PFSK-1 (cell line): ENCODE measurements around the gene EXOC6B.
A peak's percentile ranks its signal among the peaks of the same experiment; 100 is the strongest.

Experiments used
- FOXP2 ChIP-seq: optimal IDR thresholded peaks from 2 replicates; pipeline ENCODE3; 2011; ENCODE audit warnings: borderline replicate concordance, control low read depth, inconsistent platforms; ENCODE audit not compliant: insufficient read depth; ENCODE audit errors: extremely low read length, extremely low read depth
- POLR2AphosphoS5 ChIP-seq: IDR thresholded peaks from 2 replicates; pipeline ENCODE4 v1.6.1; 2012; ENCODE audit warnings: low read depth, mild to moderate bottlenecking, control low read depth, low read length, moderate library complexity
- SIN3A ChIP-seq: IDR thresholded peaks from 2 replicates; pipeline ENCODE4 v1.6.1; 2012; ENCODE audit warnings: mild to moderate bottlenecking, low read length, moderate library complexity, borderline replicate concordance; ENCODE audit not compliant: insufficient read depth
- TAF1 ChIP-seq: IDR thresholded peaks from 2 replicates; pipeline ENCODE4 v1.6.1; 2012; ENCODE audit warnings: low read length, control low read depth, borderline replicate concordance; ENCODE audit not compliant: insufficient read depth
- TF ChIP-seq, protein P1 (sequence below), 2 experiments: IDR thresholded peaks; 2 replicates each; pipeline versions ENCODE4 v1.6.1 to v1.8.0; 2011 to 2012; ENCODE audit warnings: low read depth in 2 of 2, low read length in 2 of 2, control low read depth in 1 of 2, inconsistent platforms in 1 of 2, mild to moderate bottlenecking in 1 of 2, moderate library complexity in 1 of 2; ENCODE audit not compliant: insufficient read depth in 1 of 2

The EXOC6B gene

DNA sequence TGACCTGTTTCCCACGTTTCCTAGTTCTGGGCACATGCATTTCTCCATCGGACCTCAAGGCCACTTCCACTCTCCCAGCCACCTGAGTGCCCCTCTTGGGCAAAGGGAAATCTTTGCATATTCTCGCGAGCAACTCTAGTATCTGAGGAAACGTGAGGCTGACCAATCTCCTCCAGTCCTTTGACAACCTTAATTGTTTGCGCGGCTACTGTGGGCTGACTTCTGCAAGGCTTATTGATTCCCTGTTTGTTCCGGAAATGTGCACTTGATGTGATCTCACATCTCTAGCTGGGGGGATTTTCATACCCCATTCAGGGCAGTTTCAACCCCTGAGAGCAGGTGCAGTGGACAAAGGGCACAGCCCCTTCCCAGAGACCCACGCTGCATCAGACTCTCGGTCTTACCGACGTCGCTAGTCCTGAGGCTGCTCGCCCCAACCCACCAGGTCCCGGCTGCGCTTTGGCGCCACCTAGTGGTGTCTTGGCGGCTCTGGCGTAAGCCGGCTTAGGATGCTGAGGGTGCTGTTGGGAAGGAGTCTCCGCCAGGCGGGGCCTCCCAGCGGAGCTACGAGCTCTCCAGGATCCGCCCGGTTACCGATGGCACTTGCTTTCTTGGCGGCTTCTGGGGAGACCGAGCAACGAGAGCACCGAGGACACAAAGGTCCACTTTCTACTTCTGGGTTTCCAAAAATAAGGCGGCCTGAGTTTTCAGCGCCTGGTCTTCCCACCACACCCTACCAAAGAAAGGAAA lies 36.6 kb upstream of the EXOC6B start:
- TF ChIP-seq FOXP2 = peak; percentile 64
- TF ChIP-seq POLR2AphosphoS5 = no peak

GRCh38 chr2:72859831-72860262 lies 34.0 kb upstream of the EXOC6B start:
- TF ChIP-seq POLR2AphosphoS5 = no peak
- TF ChIP-seq, protein P1, sequence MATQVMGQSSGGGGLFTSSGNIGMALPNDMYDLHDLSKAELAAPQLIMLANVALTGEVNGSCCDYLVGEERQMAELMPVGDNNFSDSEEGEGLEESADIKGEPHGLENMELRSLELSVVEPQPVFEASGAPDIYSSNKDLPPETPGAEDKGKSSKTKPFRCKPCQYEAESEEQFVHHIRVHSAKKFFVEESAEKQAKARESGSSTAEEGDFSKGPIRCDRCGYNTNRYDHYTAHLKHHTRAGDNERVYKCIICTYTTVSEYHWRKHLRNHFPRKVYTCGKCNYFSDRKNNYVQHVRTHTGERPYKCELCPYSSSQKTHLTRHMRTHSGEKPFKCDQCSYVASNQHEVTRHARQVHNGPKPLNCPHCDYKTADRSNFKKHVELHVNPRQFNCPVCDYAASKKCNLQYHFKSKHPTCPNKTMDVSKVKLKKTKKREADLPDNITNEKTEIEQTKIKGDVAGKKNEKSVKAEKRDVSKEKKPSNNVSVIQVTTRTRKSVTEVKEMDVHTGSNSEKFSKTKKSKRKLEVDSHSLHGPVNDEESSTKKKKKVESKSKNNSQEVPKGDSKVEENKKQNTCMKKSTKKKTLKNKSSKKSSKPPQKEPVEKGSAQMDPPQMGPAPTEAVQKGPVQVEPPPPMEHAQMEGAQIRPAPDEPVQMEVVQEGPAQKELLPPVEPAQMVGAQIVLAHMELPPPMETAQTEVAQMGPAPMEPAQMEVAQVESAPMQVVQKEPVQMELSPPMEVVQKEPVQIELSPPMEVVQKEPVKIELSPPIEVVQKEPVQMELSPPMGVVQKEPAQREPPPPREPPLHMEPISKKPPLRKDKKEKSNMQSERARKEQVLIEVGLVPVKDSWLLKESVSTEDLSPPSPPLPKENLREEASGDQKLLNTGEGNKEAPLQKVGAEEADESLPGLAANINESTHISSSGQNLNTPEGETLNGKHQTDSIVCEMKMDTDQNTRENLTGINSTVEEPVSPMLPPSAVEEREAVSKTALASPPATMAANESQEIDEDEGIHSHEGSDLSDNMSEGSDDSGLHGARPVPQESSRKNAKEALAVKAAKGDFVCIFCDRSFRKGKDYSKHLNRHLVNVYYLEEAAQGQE (IDR thresholded peaks at IDR 0.05; ENCODE audit: insufficient read depth in 1 of 2, low read depth in 2 of 2, low read length in 2 of 2) = no peak
- TF ChIP-seq TAF1 = no peak
- no peak for TF ChIP-seq FOXP2
- TF ChIP-seq SIN3A = no peak

DNA sequence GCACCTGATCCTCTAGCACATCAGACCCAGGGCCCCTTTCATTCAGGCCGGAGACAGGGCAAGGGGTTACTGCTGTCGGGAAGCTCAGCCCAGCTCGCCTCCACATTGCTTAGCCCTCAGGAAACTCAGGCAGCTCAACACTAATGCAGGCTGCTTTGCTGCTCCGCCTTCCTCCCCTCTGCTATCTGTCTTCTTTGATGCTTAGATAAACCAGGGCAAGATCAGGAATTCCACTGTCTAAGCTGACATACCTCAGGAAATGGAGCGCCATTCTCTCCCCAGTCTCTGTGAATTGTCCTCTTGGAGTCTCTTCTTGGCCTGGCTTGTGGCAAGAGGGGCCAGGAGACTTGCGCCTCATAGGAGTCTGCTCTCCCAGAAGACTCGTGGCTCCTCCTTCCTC lies 25.5 kb upstream of the EXOC6B start:
- TF ChIP-seq, protein P1 (IDR thresholded peaks at IDR 0.05; ENCODE audit: insufficient read depth in 1 of 2, low read depth in 2 of 2, low read length in 2 of 2) = no peak
- TF ChIP-seq FOXP2 (no peak), SIN3A (no peak), POLR2AphosphoS5 (no peak), TAF1 (no peak)

DNA sequence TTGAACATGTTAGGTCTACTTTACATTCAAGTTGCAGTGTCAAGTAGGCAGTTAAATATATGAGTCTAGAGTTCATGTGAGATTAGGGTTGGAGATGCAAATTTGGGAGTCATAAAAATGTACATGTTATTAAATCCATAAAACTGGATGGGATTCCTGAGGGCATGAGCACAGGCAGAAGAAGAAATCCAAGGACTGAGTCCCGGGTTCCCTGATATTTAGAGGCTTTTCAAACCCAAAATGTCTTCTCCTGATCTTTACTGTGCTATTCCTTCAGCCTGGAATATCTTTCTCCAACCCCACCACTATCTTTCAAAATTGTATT lies 23.3 kb upstream of the EXOC6B start:
- TF ChIP-seq TAF1 = no peak
- TF ChIP-seq FOXP2 = no peak
- no peak for TF ChIP-seq POLR2AphosphoS5
- TF ChIP-seq, protein P1 (IDR thresholded peaks at IDR 0.05; ENCODE audit: insufficient read depth in 1 of 2, low read depth in 2 of 2, low read length in 2 of 2) = no peak
- no peak for TF ChIP-seq SIN3A

GRCh38 chr2:72848436-72849137 lies 22.8 kb upstream of the EXOC6B start:
- TF ChIP-seq FOXP2 (no peak), SIN3A (no peak), POLR2AphosphoS5 (no peak), TAF1 (no peak)
- TF ChIP-seq, protein P1 (IDR thresholded peaks at IDR 0.05; ENCODE audit: insufficient read depth in 1 of 2, low read depth in 2 of 2, low read length in 2 of 2) = no peak
